ENCODE data around the gene NFATC1. TPM values are rescaled to one million over a fixed set of nuclear protein-coding genes. Genes with fewer than 3 reads are reported as not detected.

NFATC1 gene
- total and polyA plus RNA-seq, 2 experiments from 2014 or later: 4.2 to 11.3 TPM

- Histone ChIP-seq H3K4me3 (no peak overlapping the region), H3K4me1 (ENCODE audit: insufficient read depth) (peaks cover 13% of the 10 kb centered on the region), H3K27me3 (no peaks in the 10 kb centered on the region), H3K9me2 (replicated peaks; ENCODE audit: insufficient read depth) (no peaks in the 10 kb centered on the region), H3K79me2 (no peaks in the 10 kb centered on the region), H4K20me1 (ENCODE audit: insufficient read depth, poor library complexity, severe bottlenecking) (no peaks in the 10 kb centered on the region), H3K27ac (no peak overlapping the region), H3K9me3 (ENCODE audit: low read depth) (no peaks in the 10 kb centered on the region), H3K36me3 (replicated peaks; ENCODE audit: insufficient read depth, low read depth) (no peaks in the 10 kb centered on the region), H2AFZ (no peak overlapping the region), H3K4me2 (peak overlapping the region; percentile 7)
- no peak for DNase-seq (ENCODE audit: low spot score)
- WGBS (ENCODE audit: low lambda C conversion rate, missing lambda C conversion rate): 90% methylated on average over 36 of the region's 36 CpGs
- TF ChIP-seq CTCF (IDR thresholded peaks at IDR 0.05; ENCODE audit: poor library complexity) (no peak), EZH2phosphoT487 (IDR thresholded peaks at IDR 0.05; ENCODE audit: low read depth, severe bottlenecking, unreplicated experiment) (no peak), EZH2 (IDR thresholded peaks at IDR 0.05; ENCODE audit: borderline replicate concordance) (no peak)
Measured at GRCh38 chr18:79438089-79438897, 42.6 kb downstream of the NFATC1 start.

GRCh38 chr18:79438898-79439627 lies 43.3 kb downstream of the NFATC1 start:
- no peaks in the 10 kb centered on the region for H3K27me3 ChIP-seq

GRCh38 chr18:79439628-79440023 lies 43.9 kb downstream of the NFATC1 start:
- Histone ChIP-seq H3K4me2 (peak overlapping the region; percentile 7), H2AFZ (no peak overlapping the region), H3K79me2 (no peaks in the 10 kb centered on the region), H3K9me2 (replicated peaks; ENCODE audit: insufficient read depth) (no peaks in the 10 kb centered on the region), H4K20me1 (ENCODE audit: insufficient read depth, poor library complexity, severe bottlenecking) (no peaks in the 10 kb centered on the region), H3K36me3 (replicated peaks; ENCODE audit: insufficient read depth, low read depth) (no peaks in the 10 kb centered on the region), H3K27me3 (no peaks in the 10 kb centered on the region), H3K9me3 (ENCODE audit: low read depth) (no peaks in the 10 kb centered on the region), H3K4me1 (ENCODE audit: insufficient read depth) (peaks cover 13% of the 10 kb centered on the region), H3K4me3 (no peak overlapping the region), H3K27ac (peak overlapping the region; percentile 5)
- TF ChIP-seq EZH2 (IDR thresholded peaks at IDR 0.05; ENCODE audit: borderline replicate concordance): no peak
- TF ChIP-seq EZH2phosphoT487 (IDR thresholded peaks at IDR 0.05; ENCODE audit: low read depth, severe bottlenecking, unreplicated experiment): no peak
- TF ChIP-seq CTCF (IDR thresholded peaks at IDR 0.05; ENCODE audit: poor library complexity): no peak
- DNase-seq (ENCODE audit: low spot score): no peak
- 71% methylated on average over 16 of the region's 16 CpGs for WGBS (ENCODE audit: low lambda C conversion rate, missing lambda C conversion rate)

More at GRCh38 chr18:79438898-79439627, 43.3 kb downstream of the NFATC1 start:
- 55% methylated on average over 37 of the region's 37 CpGs for WGBS (ENCODE audit: low lambda C conversion rate, missing lambda C conversion rate)
- Histone ChIP-seq H3K4me3 (no peak overlapping the region), H3K9me3 (ENCODE audit: low read depth) (no peaks in the 10 kb centered on the region), H4K20me1 (ENCODE audit: insufficient read depth, poor library complexity, severe bottlenecking) (no peaks in the 10 kb centered on the region), H3K79me2 (no peaks in the 10 kb centered on the region), H3K27ac (peak overlapping the region; percentile 5), H3K36me3 (replicated peaks; ENCODE audit: insufficient read depth, low read depth) (no peaks in the 10 kb centered on the region), H3K9me2 (replicated peaks; ENCODE audit: insufficient read depth) (no peaks in the 10 kb centered on the region), H3K4me2 (peak overlapping the region; percentile 7), H2AFZ (no peak overlapping the region), H3K4me1 (ENCODE audit: insufficient read depth) (peaks cover 13% of the 10 kb centered on the region)
- peak; percentile 56 for DNase-seq (ENCODE audit: low spot score)
- TF ChIP-seq CTCF (IDR thresholded peaks at IDR 0.05; ENCODE audit: poor library complexity) (no peak), EZH2 (IDR thresholded peaks at IDR 0.05; ENCODE audit: borderline replicate concordance) (no peak), EZH2phosphoT487 (IDR thresholded peaks at IDR 0.05; ENCODE audit: low read depth, severe bottlenecking, unreplicated experiment) (no peak)
